HG03159 (cell line): ENCODE results near the gene METTL9.
"Not testable (repeated sequence)": the region's sequence is repeated elsewhere in the genome, so short reads cannot be mapped to it uniquely, and the experiment has no call there.

Experiments used
- ATAC-seq: cut with Tn5 transposase; IDR thresholded peaks from one replicate; pipeline ENCODE4 v1.9.1; 2021; ENCODE audit warnings: mild to moderate bottlenecking, moderate library complexity; ENCODE audit not compliant: unreplicated experiment

METTL9 gene

GRCh38 chr16:21631951-21632575 is 32.7 kb downstream of the METTL9 start:
- ATAC-seq, result not testable (repeated sequence)

GRCh38 chr16:21634216-21634615 is 34.8 kb downstream of the METTL9 start:
- ATAC-seq, result no peak

- ATAC-seq, result not testable (repeated sequence)
These were observed 36.3 kb downstream of the METTL9 start for GRCh38 chr16:21635694-21636093.

GRCh38 chr16:21637032-21637968 is 37.9 kb downstream of the METTL9 start:
- no peak for ATAC-seq

- no peak for ATAC-seq
These were observed 39.2 kb downstream of the METTL9 start for GRCh38 chr16:21638573-21638975.

GRCh38 chr16:21639493-21639892 is 40.1 kb downstream of the METTL9 start:
- ATAC-seq, result no peak

GRCh38 chr16:21641916-21642315 is 42.5 kb downstream of the METTL9 start:
- no peak for ATAC-seq

GRCh38 chr16:21642861-21643260 is 43.5 kb downstream of the METTL9 start:
- ATAC-seq, result no peak

- no peak for ATAC-seq
These were observed 44.4 kb downstream of the METTL9 start for GRCh38 chr16:21643785-21644184.

GRCh38 chr16:21644674-21645073 is 45.3 kb downstream of the METTL9 start:
- no peak for ATAC-seq

- peak; percentile 34 for ATAC-seq
These were observed 45.9 kb downstream of the METTL9 start for GRCh38 chr16:21645261-21645721.

GRCh38 chr16:21646091-21646490 is 46.7 kb downstream of the METTL9 start:
- no peak for ATAC-seq

GRCh38 chr16:21646721-21647561 is 47.6 kb downstream of the METTL9 start:
- peak; percentile 87 for ATAC-seq

- ATAC-seq, result no peak
These were observed 48.3 kb downstream of the METTL9 start for GRCh38 chr16:21647562-21648164.

GRCh38 chr16:21649826-21650406 is 50.5 kb downstream of the METTL9 start:
- not testable (repeated sequence) for ATAC-seq

GRCh38 chr16:21650521-21650920 is 51.1 kb downstream of the METTL9 start:
- no peak for ATAC-seq

- ATAC-seq, result no peak
These were observed 52.1 kb downstream of the METTL9 start for GRCh38 chr16:21651515-21651914.

GRCh38 chr16:21652453-21652852 is 53.1 kb downstream of the METTL9 start, which contains the start of gene IGSF6:
TSS of gene IGSF6 (minus strand) at chr16:21652608. CDS start at chr16:21652598, 10 bp downstream.
- no peak for ATAC-seq

GRCh38 chr16:21653571-21653970 is 54.2 kb downstream of the METTL9 start:
- ATAC-seq, result no peak

GRCh38 chr16:21654466-21654865 is 55.1 kb downstream of the METTL9 start:
- ATAC-seq, result no peak
